Measurements from ENCODE around the gene CHML.

The CHML gene

GRCh38 chr1:241608379-241609033, 31.7 kb downstream of the CHML start:
- TF ChIP-seq EZH2phosphoT487 (conservative IDR thresholded peaks at IDR 0.05; ENCODE audit: low read length), result no peak
- TF ChIP-seq, protein P1, sequence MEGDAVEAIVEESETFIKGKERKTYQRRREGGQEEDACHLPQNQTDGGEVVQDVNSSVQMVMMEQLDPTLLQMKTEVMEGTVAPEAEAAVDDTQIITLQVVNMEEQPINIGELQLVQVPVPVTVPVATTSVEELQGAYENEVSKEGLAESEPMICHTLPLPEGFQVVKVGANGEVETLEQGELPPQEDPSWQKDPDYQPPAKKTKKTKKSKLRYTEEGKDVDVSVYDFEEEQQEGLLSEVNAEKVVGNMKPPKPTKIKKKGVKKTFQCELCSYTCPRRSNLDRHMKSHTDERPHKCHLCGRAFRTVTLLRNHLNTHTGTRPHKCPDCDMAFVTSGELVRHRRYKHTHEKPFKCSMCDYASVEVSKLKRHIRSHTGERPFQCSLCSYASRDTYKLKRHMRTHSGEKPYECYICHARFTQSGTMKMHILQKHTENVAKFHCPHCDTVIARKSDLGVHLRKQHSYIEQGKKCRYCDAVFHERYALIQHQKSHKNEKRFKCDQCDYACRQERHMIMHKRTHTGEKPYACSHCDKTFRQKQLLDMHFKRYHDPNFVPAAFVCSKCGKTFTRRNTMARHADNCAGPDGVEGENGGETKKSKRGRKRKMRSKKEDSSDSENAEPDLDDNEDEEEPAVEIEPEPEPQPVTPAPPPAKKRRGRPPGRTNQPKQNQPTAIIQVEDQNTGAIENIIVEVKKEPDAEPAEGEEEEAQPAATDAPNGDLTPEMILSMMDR (IDR thresholded peaks at IDR 0.05; ENCODE audit: insufficient read depth, low read length, poor library complexity, severe bottlenecking), result no peak
- no peaks in the 10 kb centered on the region for H3K79me2 ChIP-seq (ENCODE audit: insufficient read depth, low read length)
- no peaks in the 10 kb centered on the region for H3K36me3 ChIP-seq (ENCODE audit: low read length)
- H3K27ac ChIP-seq (ENCODE audit: low read depth, low read length), result no peak overlapping the region
- no peak overlapping the region for H3K4me3 ChIP-seq (ENCODE audit: insufficient read depth, low read length, poor library complexity, severe bottlenecking)
- no peak overlapping the region for H3K9ac ChIP-seq (ENCODE audit: low read length)
- H3K27me3 ChIP-seq (ENCODE audit: low read length), result no peaks in the 10 kb centered on the region
- no peaks in the 10 kb centered on the region; the same call in 1 of the 2 replicates for H3F3A ChIP-seq (ENCODE audit: insufficient read depth)
- no peaks in the 10 kb centered on the region for H3K9me2 ChIP-seq (replicated peaks; ENCODE audit: insufficient read depth, low read length)
- H2AFZ ChIP-seq (ENCODE audit: low read depth, low read length, severe bottlenecking), result no peak overlapping the region
- H3K4me2 ChIP-seq (ENCODE audit: low read depth, low read length, poor library complexity, severe bottlenecking), result no peak overlapping the region
- H3K9me3 ChIP-seq (ENCODE audit: insufficient read depth, low read length), result no peaks in the 10 kb centered on the region
- H4K20me1 ChIP-seq (ENCODE audit: low read depth, low read length), result no peaks in the 10 kb centered on the region

- Histone ChIP-seq H3K4me3 (ENCODE audit: insufficient read depth, low read length, poor library complexity, severe bottlenecking) (no peak overlapping the region), H3K36me3 (ENCODE audit: low read length) (no peaks in the 10 kb centered on the region), H3K27ac (ENCODE audit: low read depth, low read length) (no peak overlapping the region), H3F3A (ENCODE audit: insufficient read depth) (no peaks in the 10 kb centered on the region; the same call in 1 of the 2 replicates), H3K4me2 (ENCODE audit: low read depth, low read length, poor library complexity, severe bottlenecking) (no peak overlapping the region), H3K9ac (ENCODE audit: low read length) (no peak overlapping the region), H2AFZ (ENCODE audit: low read depth, low read length, severe bottlenecking) (no peak overlapping the region), H3K9me3 (ENCODE audit: insufficient read depth, low read length) (no peaks in the 10 kb centered on the region), H3K79me2 (ENCODE audit: insufficient read depth, low read length) (no peaks in the 10 kb centered on the region), H3K27me3 (ENCODE audit: low read length) (no peaks in the 10 kb centered on the region), H4K20me1 (ENCODE audit: low read depth, low read length) (no peaks in the 10 kb centered on the region), H3K9me2 (replicated peaks; ENCODE audit: insufficient read depth, low read length) (no peaks in the 10 kb centered on the region)
- TF ChIP-seq, protein P1 (IDR thresholded peaks at IDR 0.05; ENCODE audit: insufficient read depth, low read length, poor library complexity, severe bottlenecking), result no peak
- TF ChIP-seq EZH2phosphoT487 (conservative IDR thresholded peaks at IDR 0.05; ENCODE audit: low read length), result no peak
These were observed 32.7 kb downstream of the CHML start for GRCh38 chr1:241607497-241607896.

DNA sequence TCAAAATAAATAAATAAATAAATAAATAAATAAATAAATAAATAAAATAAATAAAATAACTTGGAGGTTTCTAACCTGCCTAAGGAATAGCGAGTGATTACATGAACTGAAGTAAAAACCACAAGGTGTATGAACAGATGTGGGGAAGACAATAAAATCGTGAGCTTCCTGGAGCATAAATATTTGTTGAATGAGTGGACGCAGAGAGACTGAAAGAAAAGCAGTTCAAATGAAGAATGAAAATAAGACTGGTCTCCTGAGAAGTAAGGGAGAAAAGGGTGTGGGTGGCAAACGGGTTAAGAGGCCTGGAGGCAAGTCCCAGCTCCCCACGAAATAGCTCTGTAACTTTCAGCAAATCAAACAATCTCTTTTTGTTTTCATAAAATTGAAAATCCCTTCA, 33.6 kb downstream of the CHML start:
- H3K9me2 ChIP-seq (replicated peaks; ENCODE audit: insufficient read depth, low read length), result no peaks in the 10 kb centered on the region
- H3K36me3 ChIP-seq (ENCODE audit: low read length), result no peaks in the 10 kb centered on the region
- no peak overlapping the region for H2AFZ ChIP-seq (ENCODE audit: low read depth, low read length, severe bottlenecking)
- no peaks in the 10 kb centered on the region for H3K79me2 ChIP-seq (ENCODE audit: insufficient read depth, low read length)
- H3K9ac ChIP-seq (ENCODE audit: low read length), result no peak overlapping the region
- no peak overlapping the region for H3K4me3 ChIP-seq (ENCODE audit: insufficient read depth, low read length, poor library complexity, severe bottlenecking)
- TF ChIP-seq, protein P1 (IDR thresholded peaks at IDR 0.05; ENCODE audit: insufficient read depth, low read length, poor library complexity, severe bottlenecking), result no peak
- no peak for TF ChIP-seq EZH2phosphoT487 (conservative IDR thresholded peaks at IDR 0.05; ENCODE audit: low read length)
- no peaks in the 10 kb centered on the region for H3K9me3 ChIP-seq (ENCODE audit: insufficient read depth, low read length)
- H3K27ac ChIP-seq (ENCODE audit: low read depth, low read length), result no peak overlapping the region
- H3K27me3 ChIP-seq (ENCODE audit: low read length), result no peaks in the 10 kb centered on the region
- no peak overlapping the region for H3K4me2 ChIP-seq (ENCODE audit: low read depth, low read length, poor library complexity, severe bottlenecking)
- no peaks in the 10 kb centered on the region for H4K20me1 ChIP-seq (ENCODE audit: low read depth, low read length)
- H3F3A ChIP-seq (ENCODE audit: insufficient read depth), result no peaks in the 10 kb centered on the region; the same call in 1 of the 2 replicates
